Psoas muscle (tissue), 8 donors: Measurements from ENCODE around the gene LMOD2. TPM values are rescaled to one million over a fixed set of nuclear protein-coding genes. Genes with fewer than 3 reads are reported as not detected.

Experiments used
- ATAC-seq, 4 donors: fragments of 200-7000 bp; cut with Tn5 transposase; one replicate each; pipeline ENCODE4 v1.9.1; 2020; ENCODE audit warnings: moderate library complexity in 3 of 4, mild to moderate bottlenecking in 2 of 4
- DNase-seq, 2 donors: peaks; one replicate each; pipeline ENCODE4 v3.0.0-alpha.2; 2020
- H3K27ac ChIP-seq: fragments of 200-600 bp; one replicate; pipeline ENCODE4 v1.8.0; 2022
- H3K27me3 ChIP-seq, 3 donors: fragments of 200-600 bp in 1 of 3; one replicate each; pipeline versions ENCODE4 v1.6.1 to v1.8.0; 2013 to 2022; ENCODE audit warnings: low read length in 2 of 3, mild to moderate bottlenecking in 2 of 3, moderate library complexity in 1 of 3; ENCODE audit not compliant: insufficient read depth in 3 of 3
- H3K36me3 ChIP-seq, 2 donors: fragments of 200-600 bp in 1 of 2; one replicate each; pipeline versions ENCODE4 v1.6.1 to v1.8.0; 2013 to 2022; ENCODE audit warnings: low read depth in 1 of 2, mild to moderate bottlenecking in 1 of 2, moderate library complexity in 1 of 2; ENCODE audit not compliant: insufficient read depth in 1 of 2
- H3K4me1 ChIP-seq: fragments of 200-600 bp; one replicate; pipeline ENCODE4 v1.8.0; 2022
- H3K4me3 ChIP-seq: fragments of 200-600 bp; one replicate; pipeline ENCODE4 v1.8.0; 2022; ENCODE audit warnings: mild to moderate bottlenecking
- H3K9me3 ChIP-seq: fragments of 200-600 bp; one replicate; pipeline ENCODE4 v1.8.0; 2022
- CTCF ChIP-seq: fragments of 200-600 bp; IDR thresholded peaks from one replicate; pipeline ENCODE4 v1.8.0; 2022; ENCODE audit warnings: antibody characterized with exemption
- WGBS, 3 donors: extraction: QIAGEN DNeasy Blood & Tissue Kit; methylation state at CpG; one replicate each; pipeline versions ENCODE4 v1.1.6 to v1.1.7; 2013; 5-methylcytosine and 5-hydroxymethylcytosine counted together
- intact Hi-C, 2 donors: fragments of 100-400 bp; cut with DNase I; formaldehyde crosslinking; loops; one replicate each; pipeline versions ENCODE4 v1.11.0 to v1.14.2; 2022
- polyA plus RNA-seq, 3 donors: library from polyadenylated mRNA; stranded (reverse); fragments of 200-250 nt; gene quantifications; one replicate each; pipeline ENCODE4 v1.2.3, GENCODE V29; 2013
- total RNA-seq, 4 donors: library from RNA; stranded (reverse); fragmentation: NEBNext Ultra II Directional in 2 of 4; extraction: Animal tissue kit (Norgen Biotek cat#: 25700) in 2 of 4; gene quantifications; one replicate each; pipeline versions ENCODE4 v1.2.1 to v1.2.4, GENCODE V29; 2021 to 2023
- donor health status: healthy with polysubstance abuse.
- donor health status: DM: no; HTN: no; CAD: no; lungs with moderate emphysema.
- donor health status: Bipolar disorder and iron deficiency.
- donor health status: healthy.
- donor health status: DM: yes; HTN: yes; CAD: no.
- donor health status: DM: no; HTN: no; CAD: no.
- donor health status: DM: no; HTN: no; CAD: no.
- donor health status: DM: yes; HTN: yes; CAD: no.

Gene LMOD2
- total and polyA plus RNA-seq, 7 donors = 6.9 to 1,114 (median 383) TPM

- H3K27ac ChIP-seq = no peak overlapping the region
- no peak overlapping the region for H3K4me3 ChIP-seq
- intact Hi-C loops = no loop called here
- peaks cover 2 to 75% of the 10 kb centered on the region in 2 donors for H3K36me3 ChIP-seq
- H3K27me3 ChIP-seq = no peaks in the 10 kb centered on the region
- DNase-seq (no peak), ATAC-seq (no peak)
- no peaks in the 10 kb centered on the region for H3K9me3 ChIP-seq
- no peak for TF ChIP-seq CTCF
- no peaks in the 10 kb centered on the region for H3K4me1 ChIP-seq
- WGBS, 3 donors = 88 to 93% (median 91%) methylated on average over 3 of the region's 3 CpGs
These were observed 40.4 kb downstream of the LMOD2 start for GRCh38 chr7:123695944-123696677.

- ATAC-seq = no peak
- intact Hi-C loops = no loop called here
- 73 to 84% (median 78%) methylated on average over 1 of the region's 1 CpG for WGBS, 3 donors
- no peak overlapping the region for H3K27ac ChIP-seq
- H3K4me1 ChIP-seq = peaks cover 14% of the 10 kb centered on the region
- no peak for TF ChIP-seq CTCF
- H3K27me3 ChIP-seq = no peaks in the 10 kb centered on the region
- H3K9me3 ChIP-seq = no peaks in the 10 kb centered on the region
- DNase-seq = no peak
- peaks cover 3 to 76% of the 10 kb centered on the region in 2 donors for H3K36me3 ChIP-seq
- H3K4me3 ChIP-seq = no peak overlapping the region
These were observed 49.7 kb downstream of the LMOD2 start for GRCh38 chr7:123705211-123705901.

- 64 to 86% (median 66%) methylated on average over 2 of the region's 2 CpGs for WGBS, 3 donors
- Histone ChIP-seq H3K9me3 (no peaks in the 10 kb centered on the region), H3K36me3 (peaks cover 3 to 45% of the 10 kb centered on the region in 2 donors), H3K27me3 (no peaks in the 10 kb centered on the region), H3K4me1 (peaks cover 43% of the 10 kb centered on the region), H3K27ac (no peak overlapping the region), H3K4me3 (no peak overlapping the region)
- no peak for DNase-seq
- no peak for ATAC-seq
- TF ChIP-seq CTCF = no peak
- intact Hi-C loops = no loop called here
These were observed 53.9 kb downstream of the LMOD2 start for GRCh38 chr7:123709525-123709924.

GRCh38 chr7:123710683-123711082, 55.0 kb downstream of the LMOD2 start:
- whole genome bisulfite sequencing, 3 donors = 77 to 89% (median 82%) methylated on average over 2 of the region's 2 CpGs
- peaks cover 48% of the 10 kb centered on the region for H3K4me1 ChIP-seq
- H3K27ac ChIP-seq = no peak overlapping the region
- peaks cover 0 to 34% of the 10 kb centered on the region in 2 donors for H3K36me3 ChIP-seq
- H3K27me3 ChIP-seq = no peaks in the 10 kb centered on the region
- ATAC-seq (no peak), DNase-seq (no peak)
- no peaks in the 10 kb centered on the region for H3K9me3 ChIP-seq
- H3K4me3 ChIP-seq = no peak overlapping the region
- intact Hi-C loops = loop anchor here in 1 of 2 donors (5.0 kb wide), 1 partner anchor 37 kb away; the partner anchor contains the start of gene WASL
- TF ChIP-seq CTCF = no peak
